H9 (cell line): Measurements from ENCODE around the gene GOLGA8S. TPM values are rescaled to one million over a fixed set of nuclear protein-coding genes. Genes with fewer than 3 reads are reported as not detected.

Experiments
- total RNA-seq: library from RNA; stranded (reverse); gene quantifications from 2 replicates; pipeline ENCODE4 v1.2.1, GENCODE V29; 2021

GOLGA8S gene
- total RNA-seq, 1 experiment from 2014 or later, result 0.07 TPM

Other genes with a start within 250 kb of the GOLGA8S start
- gene GOLGA6L1, start 217.9 kb upstream of the GOLGA8S start, total RNA-seq, result not detected in 2 replicates
- gene GOLGA6L26, start 20.6 kb upstream of the GOLGA8S start, total RNA-seq, result not detected in 2 replicates
- not detected in 2 replicates for gene GOLGA6L2, start 92.5 kb downstream of the GOLGA8S start, total RNA-seq
- not detected in 2 replicates for gene MKRN3, start 210.9 kb downstream of the GOLGA8S start, total RNA-seq